ENCODE data around the gene REM1. TPM values are rescaled to one million over a fixed set of nuclear protein-coding genes. Genes with fewer than 3 reads are reported as not detected.

The REM1 gene
- total and polyA plus RNA-seq, 2 of the 13 experiments (the other 11 are each of a cell fraction or from before 2014, with no cell fraction given), result not detected

- POLR2A ChIA-PET, result no interaction called here
- no peak overlapping the region for H3K4me2 ChIP-seq (ENCODE audit: low read depth, low read length)
- peaks cover 3 to 13% of the 10 kb centered on the region in 2 experiments; a peak in 3 of 5 replicates for H3K27me3 ChIP-seq (ENCODE audit: control insufficient read depth in 1 of 2, insufficient read depth in 2 of 2, low read length in 2 of 2)
- no peak overlapping the region for H3K9ac ChIP-seq (ENCODE audit: insufficient read depth, low read depth, low read length)
- no peak overlapping the region for H3K4me3 ChIP-seq (replicated peaks in 1 of 3; ENCODE audit: insufficient read depth in 1 of 3, low read depth in 2 of 3, low read length in 3 of 3)
- no peaks in the 10 kb centered on the region for H4K20me1 ChIP-seq (ENCODE audit: insufficient read depth, low read length)
- in situ Hi-C loops (cut with HindIII; ENCODE audit: extremely low pct_ligation_motif_present, low pct_unique_long_range_greater_than_20kb), result no loop called here
- intact Hi-C loops (cut with micrococcal nuclease; ENCODE audit: unreplicated experiment), result no loop called here
- H3K79me2 ChIP-seq (ENCODE audit: insufficient read depth, low read length), result no peaks in the 10 kb centered on the region
- FAIRE-seq (no peak), DNase-seq (ENCODE audit: low spot score) (no peak), ATAC-seq (no peak)
- WGBS (ENCODE audit: low lambda C conversion rate), result 21% methylated on average over 3 of the region's 3 CpGs
- no peaks in the 10 kb centered on the region for H3K36me3 ChIP-seq (replicated peaks in 1 of 2; ENCODE audit: control insufficient read depth in 1 of 2, insufficient read depth in 2 of 2, low read length in 2 of 2)
- CTCF ChIA-PET (ENCODE audit: low intra/inter-chr PET ratio, low total read pairs), result no interaction called here
- H3K4me1 ChIP-seq (ENCODE audit: insufficient read depth, low read length), result no peaks in the 10 kb centered on the region
- TF ChIP-seq ZNF879 (CRISPR knock-in tag; IDR thresholded peaks at IDR 0.05) (no peak), RFX5 (IDR thresholded peaks at IDR 0.05; ENCODE audit: low read depth, low read length) (no peak), SOX5 (CRISPR knock-in tag; IDR thresholded peaks at IDR 0.05; ENCODE audit: borderline replicate concordance) (no peak), ZNF354B (CRISPR knock-in tag; IDR thresholded peaks at IDR 0.05) (no peak)
- TF ChIP-seq, protein P1, sequence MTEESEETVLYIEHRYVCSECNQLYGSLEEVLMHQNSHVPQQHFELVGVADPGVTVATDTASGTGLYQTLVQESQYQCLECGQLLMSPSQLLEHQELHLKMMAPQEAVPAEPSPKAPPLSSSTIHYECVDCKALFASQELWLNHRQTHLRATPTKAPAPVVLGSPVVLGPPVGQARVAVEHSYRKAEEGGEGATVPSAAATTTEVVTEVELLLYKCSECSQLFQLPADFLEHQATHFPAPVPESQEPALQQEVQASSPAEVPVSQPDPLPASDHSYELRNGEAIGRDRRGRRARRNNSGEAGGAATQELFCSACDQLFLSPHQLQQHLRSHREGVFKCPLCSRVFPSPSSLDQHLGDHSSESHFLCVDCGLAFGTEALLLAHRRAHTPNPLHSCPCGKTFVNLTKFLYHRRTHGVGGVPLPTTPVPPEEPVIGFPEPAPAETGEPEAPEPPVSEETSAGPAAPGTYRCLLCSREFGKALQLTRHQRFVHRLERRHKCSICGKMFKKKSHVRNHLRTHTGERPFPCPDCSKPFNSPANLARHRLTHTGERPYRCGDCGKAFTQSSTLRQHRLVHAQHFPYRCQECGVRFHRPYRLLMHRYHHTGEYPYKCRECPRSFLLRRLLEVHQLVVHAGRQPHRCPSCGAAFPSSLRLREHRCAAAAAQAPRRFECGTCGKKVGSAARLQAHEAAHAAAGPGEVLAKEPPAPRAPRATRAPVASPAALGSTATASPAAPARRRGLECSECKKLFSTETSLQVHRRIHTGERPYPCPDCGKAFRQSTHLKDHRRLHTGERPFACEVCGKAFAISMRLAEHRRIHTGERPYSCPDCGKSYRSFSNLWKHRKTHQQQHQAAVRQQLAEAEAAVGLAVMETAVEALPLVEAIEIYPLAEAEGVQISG (CRISPR knock-in tag; IDR thresholded peaks at IDR 0.05), result no peak
- H3K27ac ChIP-seq (ENCODE audit: extremely low read length, insufficient read depth, low read length), result no peak overlapping the region
- no peak overlapping the region for H2AFZ ChIP-seq (ENCODE audit: low read length)
- no TSS peak for BruUV-seq (replicated peaks)
- no peaks in the 10 kb centered on the region for H3K9me3 ChIP-seq (ENCODE audit: low read length)
Measured at GRCh38 chr20:31490752-31491151, 15.7 kb downstream of the REM1 start.

- POLR2A ChIA-PET, result interaction anchor here (1.2 kb wide), 1 partner anchor 53 kb away, joined by 3 read pairs; a partner anchor contains a TSS
- Histone ChIP-seq H3K9me3 (ENCODE audit: low read length) (no peaks in the 10 kb centered on the region), H3K4me3 (replicated peaks in 1 of 3; ENCODE audit: insufficient read depth in 1 of 3, low read depth in 2 of 3, low read length in 3 of 3) (no peak overlapping the region), H3K4me1 (ENCODE audit: insufficient read depth, low read length) (no peaks in the 10 kb centered on the region), H2AFZ (ENCODE audit: low read length) (no peak overlapping the region), H3K36me3 (replicated peaks in 1 of 2; ENCODE audit: control insufficient read depth in 1 of 2, insufficient read depth in 2 of 2, low read length in 2 of 2) (no peaks in the 10 kb centered on the region), H3K9ac (ENCODE audit: insufficient read depth, low read depth, low read length) (no peak overlapping the region), H3K27me3 (ENCODE audit: control insufficient read depth in 1 of 2, insufficient read depth in 2 of 2, low read length in 2 of 2) (peaks cover 7 to 18% of the 10 kb centered on the region in 2 experiments; a peak in 3 of 5 replicates), H3K27ac (ENCODE audit: extremely low read length, insufficient read depth, low read length) (no peak overlapping the region), H4K20me1 (ENCODE audit: insufficient read depth, low read length) (no peaks in the 10 kb centered on the region), H3K4me2 (ENCODE audit: low read depth, low read length) (no peak overlapping the region), H3K79me2 (ENCODE audit: insufficient read depth, low read length) (no peaks in the 10 kb centered on the region)
- CTCF ChIA-PET (ENCODE audit: low intra/inter-chr PET ratio, low total read pairs), result interaction anchor here (1.5 kb wide), 1 partner anchor 9 kb away, joined by 7 read pairs; no protein-coding TSS in a partner anchor
- peak; percentile 86 for ATAC-seq
- no TSS peak for BruUV-seq (replicated peaks)
- DNase-seq (ENCODE audit: low spot score), result peak; percentile 81
- 13% methylated on average over 2 of the region's 2 CpGs for WGBS (ENCODE audit: low lambda C conversion rate)
- in situ Hi-C loops (cut with HindIII; ENCODE audit: extremely low pct_ligation_motif_present, low pct_unique_long_range_greater_than_20kb), result no loop called here
- intact Hi-C loops (cut with micrococcal nuclease; ENCODE audit: unreplicated experiment), result no loop called here
- peak; percentile 74 for FAIRE-seq
- TF ChIP-seq ZMYM4 (CRISPR knock-in tag; IDR thresholded peaks at IDR 0.05) (0 out of 2 replicates have a peak, but pooled peaks have one; percentile 23), MEIS2 (CRISPR knock-in tag; IDR thresholded peaks at IDR 0.05) (0 out of 2 replicates have a peak, but pooled peaks have one; percentile 21), TEAD3 (CRISPR knock-in tag; optimal IDR thresholded peaks at IDR 0.05; ENCODE audit: borderline replicate concordance) (peak; percentile 100), SMC3 (IDR thresholded peaks at IDR 0.05; ENCODE audit: low read length) (peak; percentile 28; the same call in 1 of the 2 replicates), STAG1 (CRISPR knock-in tag; IDR thresholded peaks at IDR 0.05) (peak; percentile 19; the same call in 1 of the 2 replicates), LCORL (IDR thresholded peaks at IDR 0.05) (0 out of 2 replicates have a peak, but pooled peaks have one; percentile 8), LCORL (CRISPR knock-in tag; IDR thresholded peaks at IDR 0.05) (no peak), ZNF614 (CRISPR knock-in tag; IDR thresholded peaks at IDR 0.05; ENCODE audit: borderline replicate concordance) (peak; percentile 56; the same call in 1 of the 2 replicates), ISX (CRISPR knock-in tag; conservative IDR thresholded peaks at IDR 0.05) (no peak), CEBPG (CRISPR knock-in tag; IDR thresholded peaks at IDR 0.05) (peak; percentile 79), HMG20A (CRISPR knock-in tag; IDR thresholded peaks at IDR 0.05; ENCODE audit: borderline replicate concordance) (0 out of 2 replicates have a peak, but pooled peaks have one; percentile 8)
- TF ChIP-seq, protein P2, sequence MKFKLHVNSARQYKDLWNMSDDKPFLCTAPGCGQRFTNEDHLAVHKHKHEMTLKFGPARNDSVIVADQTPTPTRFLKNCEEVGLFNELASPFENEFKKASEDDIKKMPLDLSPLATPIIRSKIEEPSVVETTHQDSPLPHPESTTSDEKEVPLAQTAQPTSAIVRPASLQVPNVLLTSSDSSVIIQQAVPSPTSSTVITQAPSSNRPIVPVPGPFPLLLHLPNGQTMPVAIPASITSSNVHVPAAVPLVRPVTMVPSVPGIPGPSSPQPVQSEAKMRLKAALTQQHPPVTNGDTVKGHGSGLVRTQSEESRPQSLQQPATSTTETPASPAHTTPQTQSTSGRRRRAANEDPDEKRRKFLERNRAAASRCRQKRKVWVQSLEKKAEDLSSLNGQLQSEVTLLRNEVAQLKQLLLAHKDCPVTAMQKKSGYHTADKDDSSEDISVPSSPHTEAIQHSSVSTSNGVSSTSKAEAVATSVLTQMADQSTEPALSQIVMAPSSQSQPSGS (CRISPR knock-in tag; IDR thresholded peaks at IDR 0.05), result peak; percentile 56; the same call in 1 of the 2 replicates
Measured at GRCh38 chr20:31494131-31494530, 19.0 kb downstream of the REM1 start.

Measured in HepG2 (cell line).